Panc1 (cell line): Measurements from ENCODE around the gene CYB5A. TPM values are rescaled to one million over a fixed set of nuclear protein-coding genes. Genes with fewer than 3 reads are reported as not detected.

Source experiments
- ATAC-seq: fragments of 200-7000 bp; cut with Tn5 transposase; 2 replicates; pipeline ENCODE4 v1.9.1; 2020; ENCODE audit warnings: mild to moderate bottlenecking, moderate library complexity
- BruUV-seq: library from RNA; stranded (reverse); fragments of 400-500 nt; replicated peaks from 2 replicates; lab custom pipeline; 2021; lab: Mats Ljungman, UMichigan
- CTCF ChIA-PET: fragments of 300-600 bp; sonication (Branson Sonifier 250); formaldehyde crosslinking; loops from one replicate; lab custom pipeline; 2022; ENCODE audit warnings: antibody characterized with exemption; lab: Charles Lee
- POLR2A ChIA-PET: fragments of 300-600 bp; sonication (Branson Sonifier 250); formaldehyde crosslinking; loops from one replicate; lab custom pipeline; 2022; ENCODE audit warnings: antibody characterized with exemption; lab: Charles Lee
- DNase-seq: peaks from one replicate; pipeline ENCODE4 v3.0.0-alpha.2; 2010; ENCODE audit warnings: low read depth, low spot score
- H3K27ac ChIP-seq: 2 replicates; pipeline ENCODE4 v1.5.1; 2011; ENCODE audit warnings: mild to moderate bottlenecking, low read length, inconsistent platforms
- H3K27me3 ChIP-seq: fragments of 200-500 bp; sonication (Bioruptor generic); 2 replicates; pipeline ENCODE4 v1.6.0; 2014; ENCODE audit warnings: low read length, inconsistent platforms; ENCODE audit not compliant: control insufficient read depth, insufficient read depth
- H3K36me3 ChIP-seq: fragments of 200-500 bp; sonication (Bioruptor generic); 2 replicates; pipeline ENCODE4 v1.5.1; 2014; ENCODE audit warnings: inconsistent platforms, mild to moderate bottlenecking, low read length, moderate library complexity; ENCODE audit not compliant: control insufficient read depth, insufficient read depth
- H3K4me1 ChIP-seq: 2 replicates; pipeline ENCODE4 v1.5.1; 2011; ENCODE audit warnings: inconsistent platforms, mild to moderate bottlenecking, low read length, moderate library complexity; ENCODE audit not compliant: control insufficient read depth, insufficient read depth
- H3K4me3 ChIP-seq, 2 experiments: 2 replicates each; pipeline ENCODE4 v1.5.1; 2011 to 2012; ENCODE audit warnings: low read depth in 2 of 2, low read length in 2 of 2, mild to moderate bottlenecking in 2 of 2, inconsistent platforms in 1 of 2, moderate library complexity in 1 of 2
- H3K9me3 ChIP-seq: fragments of 200-500 bp; sonication (Bioruptor generic); 2 replicates; pipeline ENCODE4 v1.5.1; 2014; ENCODE audit warnings: low read depth, mild to moderate bottlenecking, inconsistent platforms, low read length, moderate library complexity; ENCODE audit not compliant: control insufficient read depth, insufficient read depth
- CTCF ChIP-seq: fragments of 450-650 bp; IDR thresholded peaks from 2 replicates; pipeline ENCODE4 v1.5.1; 2017; ENCODE audit warnings: mild to moderate bottlenecking
- POLR2AphosphoS5 ChIP-seq: IDR thresholded peaks from 2 replicates; pipeline ENCODE4 v1.6.1; 2012; ENCODE audit warnings: mild to moderate bottlenecking, low read depth, low read length, moderate library complexity
- REST ChIP-seq, 2 experiments: IDR thresholded peaks; 2 replicates each; pipeline ENCODE4 v1.6.1; 2011 to 2012; ENCODE audit warnings: low read depth in 2 of 2, control low read depth in 1 of 2, low read length in 1 of 2, mild to moderate bottlenecking in 1 of 2, moderate library complexity in 1 of 2; ENCODE audit not compliant: insufficient read depth in 1 of 2
- SIN3A ChIP-seq: IDR thresholded peaks from 2 replicates; pipeline ENCODE4 v1.6.1; 2012; ENCODE audit warnings: low read depth, mild to moderate bottlenecking, low read length, moderate library complexity, borderline replicate concordance; ENCODE audit not compliant: insufficient read depth
- TCF7L2 ChIP-seq: IDR thresholded peaks from 2 replicates; pipeline ENCODE4 v1.6.1; 2011; ENCODE audit warnings: mild to moderate bottlenecking, low read depth, low read length, inconsistent platforms
- in situ Hi-C: cut with HindIII; loops from 2 replicates; pipeline ENCODE4 v1.10.0; 2016; ENCODE audit warnings: low sequenced_read_pairs, low pct_unique_long_range_greater_than_20kb
- intact Hi-C: fragments of 100-400 bp; cut with micrococcal nuclease; formaldehyde crosslinking; loops from one replicate; pipeline ENCODE4 v1.10.0; 2022; ENCODE audit not compliant: unreplicated experiment
- total RNA-seq: library from RNA; stranded (reverse); gene quantifications from one replicate; pipeline ENCODE4 v1.2.1, GENCODE V29; 2021; ENCODE audit not compliant: unreplicated experiment

Gene CYB5A
- total RNA-seq, 1 experiment from 2014 or later, result 51.3 TPM

- no peak overlapping the region for H3K4me3 ChIP-seq
- CTCF ChIA-PET, result no interaction called here
- no peak for ATAC-seq
- H3K4me1 ChIP-seq, result no peaks in the 10 kb centered on the region
- H3K27me3 ChIP-seq, result no peaks in the 10 kb centered on the region
- in situ Hi-C loops, result no loop called here
- TF ChIP-seq POLR2AphosphoS5 (no peak), TCF7L2 (no peak), SIN3A (no peak), REST (IDR thresholded peaks at IDR 0.05; ENCODE audit: insufficient read depth in 1 of 2, low read depth in 2 of 2, low read length in 1 of 2) (no peak), CTCF (no peak)
- H3K36me3 ChIP-seq, result no peaks in the 10 kb centered on the region
- no peaks in the 10 kb centered on the region for H3K9me3 ChIP-seq
- no peak for DNase-seq
- no peak overlapping the region for H3K27ac ChIP-seq
- BruUV-seq, result no TSS peak
- POLR2A ChIA-PET, result no interaction called here
- intact Hi-C loops, result no loop called here
Observed at GRCh38 chr18:74278058-74278457, 13.7 kb downstream of the CYB5A start.

- ChIA-PET POLR2A (no interaction called here), CTCF (no interaction called here)
- DNase-seq, result no peak
- no peaks in the 10 kb centered on the region for H3K9me3 ChIP-seq
- H3K4me1 ChIP-seq, result no peaks in the 10 kb centered on the region
- H3K27me3 ChIP-seq, result no peaks in the 10 kb centered on the region
- in situ Hi-C loops, result no loop called here
- intact Hi-C loops, result no loop called here
- no peak overlapping the region for H3K27ac ChIP-seq
- TF ChIP-seq POLR2AphosphoS5 (no peak), CTCF (no peak), TCF7L2 (no peak)
- H3K36me3 ChIP-seq, result no peaks in the 10 kb centered on the region
- ATAC-seq, result no peak
- no TSS peak for BruUV-seq
- no peak overlapping the region for H3K4me3 ChIP-seq
Observed at GRCh38 chr18:74277296-74277695, 14.5 kb downstream of the CYB5A start.

- CTCF ChIA-PET, result no interaction called here
- no peaks in the 10 kb centered on the region for H3K36me3 ChIP-seq
- no peak overlapping the region for H3K4me3 ChIP-seq
- H3K27me3 ChIP-seq, result no peaks in the 10 kb centered on the region
- no peak overlapping the region for H3K27ac ChIP-seq
- no peaks in the 10 kb centered on the region for H3K9me3 ChIP-seq
- no peaks in the 10 kb centered on the region for H3K4me1 ChIP-seq
- ATAC-seq (no peak), DNase-seq (no peak)
- intact Hi-C loops, result no loop called here
- in situ Hi-C loops, result no loop called here
- POLR2A ChIA-PET, result no interaction called here
- no TSS peak for BruUV-seq
- TF ChIP-seq TCF7L2, result no peak
- TF ChIP-seq CTCF, result no peak
- TF ChIP-seq REST (IDR thresholded peaks at IDR 0.05; ENCODE audit: insufficient read depth in 1 of 2, low read depth in 2 of 2, low read length in 1 of 2), result no peak
- no peak for TF ChIP-seq SIN3A
- no peak for TF ChIP-seq POLR2AphosphoS5
Observed at GRCh38 chr18:74276609-74277008, 15.2 kb downstream of the CYB5A start.
